T-helper 9 cell (primary cell): ENCODE results near the gene FBXW12.

Source experiments
- DNase-seq: peaks from one replicate; pipeline ENCODE4 v3.0.0-alpha.2; 2020

FBXW12 gene

GRCh38 chr3:48409291-48410201, 37.5 kb downstream of the FBXW12 start:
- DNase-seq = no peak

- DNase-seq = no peak
Observed at GRCh38 chr3:48410205-48411040, 38.4 kb downstream of the FBXW12 start.

- DNase-seq = no peak
Observed at GRCh38 chr3:48411041-48411588, 39.1 kb downstream of the FBXW12 start.

GRCh38 chr3:48411606-48412374, 39.8 kb downstream of the FBXW12 start:
- no peak for DNase-seq

GRCh38 chr3:48412375-48413001, 40.5 kb downstream of the FBXW12 start:
- no peak for DNase-seq

GRCh38 chr3:48413086-48413485, 41.1 kb downstream of the FBXW12 start:
- no peak for DNase-seq

GRCh38 chr3:48413611-48414010, 41.6 kb downstream of the FBXW12 start:
- no peak for DNase-seq

GRCh38 chr3:48414376-48415250, 42.6 kb downstream of the FBXW12 start:
- no peak for DNase-seq

- DNase-seq = no peak
Observed at GRCh38 chr3:48415251-48415953, 43.4 kb downstream of the FBXW12 start.

- DNase-seq = no peak
Observed at GRCh38 chr3:48416091-48416505, 44.1 kb downstream of the FBXW12 start.

GRCh38 chr3:48416546-48416945, 44.5 kb downstream of the FBXW12 start:
- DNase-seq = no peak

- no peak for DNase-seq
Observed at GRCh38 chr3:48417529-48418108, 45.6 kb downstream of the FBXW12 start.

- no peak for DNase-seq
Observed at GRCh38 chr3:48418140-48418539, 46.1 kb downstream of the FBXW12 start.

- no peak for DNase-seq
Observed at GRCh38 chr3:48418651-48419050, 46.6 kb downstream of the FBXW12 start.

- no peak for DNase-seq
Observed at GRCh38 chr3:48419149-48419548, 47.1 kb downstream of the FBXW12 start.

- no peak for DNase-seq
Observed at GRCh38 chr3:48419597-48419996, 47.6 kb downstream of the FBXW12 start.

- no peak for DNase-seq
Observed at GRCh38 chr3:48420561-48420960, 48.5 kb downstream of the FBXW12 start.

GRCh38 chr3:48422272-48422671, 50.3 kb downstream of the FBXW12 start:
- DNase-seq = no peak

- DNase-seq = no peak
Observed at GRCh38 chr3:48422681-48423080, 50.7 kb downstream of the FBXW12 start.
